DOHH2 (cell line): ENCODE results near the gene RAD51D.

Experiments
- H3F3A ChIP-seq: fragments of 200-600 bp; sonication (generic), shearing (Covaris generic); 2 replicates; pipeline ENCODE4 v1.6.0; 2016; ENCODE audit warnings: antibody characterized with exemption, mild to moderate bottlenecking; ENCODE audit not compliant: control insufficient read depth, insufficient read depth
- H3K27ac ChIP-seq: fragments of 200-600 bp; sonication (generic); 2 replicates; pipeline ENCODE4 v1.5.1; 2014; ENCODE audit warnings: low read depth, mild to moderate bottlenecking, low read length, moderate library complexity
- H3K27me3 ChIP-seq: fragments of 200-600 bp; sonication (generic); 2 replicates; pipeline ENCODE4 v1.6.1; 2014; ENCODE audit warnings: mild to moderate bottlenecking, low read length, mixed read lengths; ENCODE audit not compliant: control insufficient read depth
- H3K36me3 ChIP-seq: fragments of 200-600 bp; sonication (generic); 2 replicates; pipeline ENCODE4 v1.6.1; 2014; ENCODE audit warnings: mild to moderate bottlenecking, low read length, moderate library complexity, mixed read lengths; ENCODE audit not compliant: control insufficient read depth
- H3K4me1 ChIP-seq: fragments of 200-600 bp; sonication (generic); 2 replicates; pipeline ENCODE4 v1.6.1; 2014; ENCODE audit warnings: mild to moderate bottlenecking, low read length, mixed read lengths; ENCODE audit not compliant: control insufficient read depth
- H3K4me2 ChIP-seq: fragments of 200-600 bp; sonication (generic); 2 replicates; pipeline ENCODE4 v1.6.0; 2014; ENCODE audit warnings: mild to moderate bottlenecking, low read length, moderate library complexity
- H3K4me3 ChIP-seq: fragments of 200-600 bp; sonication (generic); 2 replicates; pipeline ENCODE4 v1.5.1; 2014; ENCODE audit warnings: mild to moderate bottlenecking, low read length, mixed read lengths
- H3K79me2 ChIP-seq: fragments of 200-600 bp; sonication (generic); 2 replicates; pipeline ENCODE4 v1.6.1; 2014; ENCODE audit warnings: mild to moderate bottlenecking, low read length, mixed read lengths; ENCODE audit not compliant: control insufficient read depth
- H3K9me2 ChIP-seq: fragments of 200-600 bp; sonication (generic); replicated peaks from 2 replicates; pipeline ENCODE4 v1.6.1; 2014; ENCODE audit warnings: mild to moderate bottlenecking, low read length, mixed read lengths; ENCODE audit not compliant: control insufficient read depth
- H3K9me3 ChIP-seq: fragments of 200-600 bp; sonication (generic); 2 replicates; pipeline ENCODE4 v1.6.1; 2014; ENCODE audit warnings: antibody characterized with exemption, low read length, mixed read lengths; ENCODE audit not compliant: control insufficient read depth, insufficient read depth
- H4K20me1 ChIP-seq: fragments of 200-600 bp; sonication (generic); 2 replicates; pipeline ENCODE4 v1.6.0; 2014; ENCODE audit warnings: low read depth, mild to moderate bottlenecking, antibody characterized with exemption, low read length, moderate library complexity; ENCODE audit not compliant: control insufficient read depth, insufficient read depth
- CTCF ChIP-seq: fragments of 200-600 bp; sonication (generic); IDR thresholded peaks from one replicate; pipeline ENCODE4 v1.5.1; 2014; ENCODE audit warnings: antibody characterized with exemption, mild to moderate bottlenecking, low read depth, low read length; ENCODE audit not compliant: poor library complexity, severe bottlenecking
- EZH2phosphoT487 ChIP-seq: fragments of 200-600 bp; sonication (generic); IDR thresholded peaks from 2 replicates; pipeline ENCODE4 v1.6.1; 2017; ENCODE audit warnings: borderline replicate concordance, mild to moderate bottlenecking, antibody characterized with exemption, low read length, moderate library complexity, mixed read lengths

RAD51D gene

DNA sequence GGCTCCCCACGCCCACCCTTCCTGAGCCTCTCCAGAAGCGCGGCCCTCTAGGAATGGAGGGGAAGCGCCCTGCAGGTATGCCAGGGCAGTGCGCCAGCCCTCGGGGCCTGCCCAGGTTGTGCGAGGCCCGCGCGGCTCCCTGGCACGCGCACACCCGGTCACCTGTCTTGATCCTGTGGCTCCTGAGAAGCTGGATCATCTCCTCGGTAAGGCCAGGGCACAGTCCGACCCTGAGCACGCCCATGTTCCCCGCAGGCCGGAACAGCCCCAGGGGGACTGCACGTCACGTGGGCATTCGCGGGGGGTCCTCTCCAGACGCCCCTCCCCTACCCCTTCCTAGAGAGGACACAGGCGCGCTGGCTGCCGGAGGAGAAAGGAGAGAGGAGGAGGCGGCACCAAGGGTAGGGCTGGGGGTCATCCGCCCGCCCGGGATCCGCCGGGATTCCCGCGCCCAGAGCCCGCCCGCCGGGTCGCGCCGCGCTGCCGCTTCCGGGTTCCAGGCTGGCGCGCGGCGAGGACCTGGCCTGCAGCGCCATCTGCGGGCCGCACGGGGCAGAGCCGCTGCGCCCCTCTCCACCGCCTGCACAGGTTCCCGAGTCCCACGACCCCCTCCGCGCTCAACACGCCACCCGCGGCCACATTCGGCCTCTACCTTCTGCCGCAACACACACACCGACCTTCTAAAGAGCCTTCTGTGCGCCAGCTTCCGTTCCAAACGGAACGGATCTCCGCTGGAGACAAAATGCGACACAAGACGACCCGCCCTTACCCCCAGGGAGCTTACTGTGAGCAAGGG, at the start of gene RAD51D:
Gene RAD51D (minus strand): TSS at position 491 of the 796 bp plus-strand sequence. CDS start 247 bp downstream, at position 244.
- H3K79me2 ChIP-seq, result peaks cover 43% of the 10 kb centered on the region
- no peak for TF ChIP-seq EZH2phosphoT487
- peak; percentile 92 for TF ChIP-seq CTCF
- peak within 1 kb of the TSS; percentile 75 for H3K4me2 ChIP-seq
- no peaks in the 10 kb centered on the region for H3K9me3 ChIP-seq
- H3F3A ChIP-seq, result no peaks in the 10 kb centered on the region
- peaks cover 19% of the 10 kb centered on the region for H3K4me1 ChIP-seq
- H3K4me3 ChIP-seq, result peak within 1 kb of the TSS; percentile 97
- H3K27ac ChIP-seq, result peak within 1 kb of the TSS; percentile 40; the same call in 1 of the 2 replicates
- peaks cover 28% of the 10 kb centered on the region for H3K36me3 ChIP-seq
- H4K20me1 ChIP-seq, result no peaks in the 10 kb centered on the region
- no peaks in the 10 kb centered on the region for H3K9me2 ChIP-seq
- H3K27me3 ChIP-seq, result no peaks in the 10 kb centered on the region

- Histone ChIP-seq H3K27ac (no peak overlapping the region), H4K20me1 (no peaks in the 10 kb centered on the region), H3K27me3 (peaks cover 5% of the 10 kb centered on the region), H3K9me2 (no peaks in the 10 kb centered on the region), H3K79me2 (no peaks in the 10 kb centered on the region), H3K4me3 (no peak overlapping the region), H3K36me3 (no peaks in the 10 kb centered on the region), H3F3A (no peaks in the 10 kb centered on the region), H3K9me3 (no peaks in the 10 kb centered on the region), H3K4me1 (no peaks in the 10 kb centered on the region), H3K4me2 (no peak overlapping the region)
- TF ChIP-seq EZH2phosphoT487 (no peak), CTCF (no peak)
Measured at GRCh38 chr17:35167666-35168065, 48.0 kb upstream of the RAD51D start.

- no peaks in the 10 kb centered on the region for H3K79me2 ChIP-seq
- H3F3A ChIP-seq, result no peaks in the 10 kb centered on the region
- H3K4me3 ChIP-seq, result no peak overlapping the region
- no peak for TF ChIP-seq CTCF
- no peak for TF ChIP-seq EZH2phosphoT487
- H4K20me1 ChIP-seq, result no peaks in the 10 kb centered on the region
- no peaks in the 10 kb centered on the region for H3K4me1 ChIP-seq
- H3K36me3 ChIP-seq, result no peaks in the 10 kb centered on the region
- H3K9me3 ChIP-seq, result no peaks in the 10 kb centered on the region
- H3K4me2 ChIP-seq, result no peak overlapping the region
- H3K27ac ChIP-seq, result no peak overlapping the region
- no peaks in the 10 kb centered on the region for H3K9me2 ChIP-seq
- peaks cover 9% of the 10 kb centered on the region for H3K27me3 ChIP-seq
Measured at GRCh38 chr17:35167046-35167445, 47.4 kb upstream of the RAD51D start.
